C4-2B (cell line): Measurements from ENCODE around the gene YEATS4.
A peak's percentile ranks its signal among the peaks of the same experiment; 100 is the strongest.

Experiments
- H3K27ac ChIP-seq: fragments of 450-650 bp; 2 replicates; pipeline ENCODE4 v1.5.1; 2017
- ZFX ChIP-seq: fragments of 450-650 bp; IDR thresholded peaks from 2 replicates; pipeline ENCODE4 v1.6.1; 2017
- TF ChIP-seq, protein P1 (sequence below): fragments of 450-650 bp; conservative IDR thresholded peaks from 2 replicates; pipeline ENCODE4 v1.5.1; 2017; ENCODE audit warnings: mild to moderate bottlenecking

Gene YEATS4

DNA sequence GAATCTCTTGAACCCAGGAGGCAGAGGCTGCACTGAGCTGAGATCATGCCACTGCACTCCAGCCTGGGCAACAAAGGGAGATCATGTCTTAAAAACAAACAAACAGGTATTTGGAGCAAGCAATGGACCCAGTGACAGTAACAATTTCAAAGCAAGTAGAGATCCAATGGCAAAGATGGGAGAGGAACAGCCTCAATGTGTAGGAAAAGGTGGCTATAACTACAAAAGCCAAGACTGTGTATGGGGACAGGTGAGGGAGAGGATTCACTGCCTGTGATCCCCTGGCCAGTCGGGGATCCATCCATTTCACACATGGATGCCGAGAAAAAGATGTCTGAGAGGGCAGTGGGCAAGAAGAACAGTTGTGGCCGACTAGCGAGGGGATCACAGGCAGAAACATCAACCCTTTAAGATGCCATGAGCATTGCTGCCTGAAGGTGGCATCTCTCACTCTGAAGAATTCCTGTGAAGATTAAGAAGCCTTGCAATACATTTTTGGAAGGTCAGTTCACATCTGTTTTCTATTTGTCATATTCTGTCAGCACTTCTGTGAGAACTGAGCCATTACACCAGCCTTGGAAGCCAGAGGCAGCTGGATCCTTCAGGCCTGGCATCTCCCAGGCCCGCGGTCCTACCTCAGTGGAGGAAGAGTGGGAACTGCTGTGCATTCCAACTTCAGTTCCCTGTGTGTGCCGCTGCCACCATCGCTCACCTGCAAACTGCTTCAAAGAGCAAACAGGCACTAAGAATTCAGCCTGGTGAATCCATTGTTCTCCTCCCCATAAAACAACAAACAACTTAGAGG, 56.1 kb downstream of the YEATS4 start:
- no peak overlapping the region for H3K27ac ChIP-seq
- TF ChIP-seq ZFX = no peak
- TF ChIP-seq, protein P1, sequence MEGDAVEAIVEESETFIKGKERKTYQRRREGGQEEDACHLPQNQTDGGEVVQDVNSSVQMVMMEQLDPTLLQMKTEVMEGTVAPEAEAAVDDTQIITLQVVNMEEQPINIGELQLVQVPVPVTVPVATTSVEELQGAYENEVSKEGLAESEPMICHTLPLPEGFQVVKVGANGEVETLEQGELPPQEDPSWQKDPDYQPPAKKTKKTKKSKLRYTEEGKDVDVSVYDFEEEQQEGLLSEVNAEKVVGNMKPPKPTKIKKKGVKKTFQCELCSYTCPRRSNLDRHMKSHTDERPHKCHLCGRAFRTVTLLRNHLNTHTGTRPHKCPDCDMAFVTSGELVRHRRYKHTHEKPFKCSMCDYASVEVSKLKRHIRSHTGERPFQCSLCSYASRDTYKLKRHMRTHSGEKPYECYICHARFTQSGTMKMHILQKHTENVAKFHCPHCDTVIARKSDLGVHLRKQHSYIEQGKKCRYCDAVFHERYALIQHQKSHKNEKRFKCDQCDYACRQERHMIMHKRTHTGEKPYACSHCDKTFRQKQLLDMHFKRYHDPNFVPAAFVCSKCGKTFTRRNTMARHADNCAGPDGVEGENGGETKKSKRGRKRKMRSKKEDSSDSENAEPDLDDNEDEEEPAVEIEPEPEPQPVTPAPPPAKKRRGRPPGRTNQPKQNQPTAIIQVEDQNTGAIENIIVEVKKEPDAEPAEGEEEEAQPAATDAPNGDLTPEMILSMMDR = peak; percentile 77

DNA sequence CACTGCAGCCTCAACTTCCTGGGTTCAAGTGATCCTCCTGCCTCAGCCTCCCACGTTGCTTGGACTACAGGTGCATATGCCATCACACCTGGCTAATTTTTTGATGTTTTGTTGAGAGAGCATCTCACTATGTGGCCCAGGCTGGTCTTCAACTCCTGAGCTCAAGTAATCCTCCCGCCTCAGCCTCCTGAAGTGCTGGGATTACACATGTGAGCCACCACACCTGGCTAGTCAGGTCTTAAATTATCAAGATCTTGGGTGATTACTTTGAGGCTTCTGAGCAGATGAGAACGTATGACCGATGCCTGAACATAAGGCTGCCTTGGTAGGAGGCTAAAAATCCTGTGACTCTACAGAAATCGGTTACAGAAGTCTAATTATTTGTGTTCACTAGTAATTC, 57.7 kb downstream of the YEATS4 start:
- no peak overlapping the region for H3K27ac ChIP-seq
- no peak for TF ChIP-seq ZFX
- TF ChIP-seq, protein P1 = no peak

GRCh38 chr12:69417741-69418167, 58.2 kb downstream of the YEATS4 start:
- no peak overlapping the region for H3K27ac ChIP-seq
- no peak for TF ChIP-seq ZFX
- TF ChIP-seq, protein P1 = no peak

- TF ChIP-seq, protein P1 = no peak
- TF ChIP-seq ZFX = no peak
- no peak overlapping the region for H3K27ac ChIP-seq
Measured at GRCh38 chr12:69419701-69420100, 60.2 kb downstream of the YEATS4 start.

DNA sequence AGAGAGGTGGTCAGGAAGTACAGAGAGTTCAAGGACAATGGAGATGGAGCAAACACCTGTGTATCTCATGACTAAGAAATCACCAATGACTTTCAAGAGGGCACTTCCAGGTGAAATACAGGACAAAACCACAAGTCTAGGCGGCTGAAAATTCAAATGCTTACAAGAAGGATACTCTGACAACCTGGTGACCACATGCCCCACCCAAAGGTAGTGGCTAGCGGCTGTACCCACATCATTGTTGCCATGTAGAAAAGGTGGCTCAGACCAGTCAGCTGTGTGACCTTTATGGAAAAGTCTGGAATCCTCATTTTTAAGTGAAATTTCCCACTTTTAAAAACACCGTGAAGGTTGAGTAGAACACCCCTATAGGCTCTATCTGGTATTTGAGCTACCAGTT, 62.0 kb downstream of the YEATS4 start:
- no peak for TF ChIP-seq ZFX
- TF ChIP-seq, protein P1 = no peak

DNA sequence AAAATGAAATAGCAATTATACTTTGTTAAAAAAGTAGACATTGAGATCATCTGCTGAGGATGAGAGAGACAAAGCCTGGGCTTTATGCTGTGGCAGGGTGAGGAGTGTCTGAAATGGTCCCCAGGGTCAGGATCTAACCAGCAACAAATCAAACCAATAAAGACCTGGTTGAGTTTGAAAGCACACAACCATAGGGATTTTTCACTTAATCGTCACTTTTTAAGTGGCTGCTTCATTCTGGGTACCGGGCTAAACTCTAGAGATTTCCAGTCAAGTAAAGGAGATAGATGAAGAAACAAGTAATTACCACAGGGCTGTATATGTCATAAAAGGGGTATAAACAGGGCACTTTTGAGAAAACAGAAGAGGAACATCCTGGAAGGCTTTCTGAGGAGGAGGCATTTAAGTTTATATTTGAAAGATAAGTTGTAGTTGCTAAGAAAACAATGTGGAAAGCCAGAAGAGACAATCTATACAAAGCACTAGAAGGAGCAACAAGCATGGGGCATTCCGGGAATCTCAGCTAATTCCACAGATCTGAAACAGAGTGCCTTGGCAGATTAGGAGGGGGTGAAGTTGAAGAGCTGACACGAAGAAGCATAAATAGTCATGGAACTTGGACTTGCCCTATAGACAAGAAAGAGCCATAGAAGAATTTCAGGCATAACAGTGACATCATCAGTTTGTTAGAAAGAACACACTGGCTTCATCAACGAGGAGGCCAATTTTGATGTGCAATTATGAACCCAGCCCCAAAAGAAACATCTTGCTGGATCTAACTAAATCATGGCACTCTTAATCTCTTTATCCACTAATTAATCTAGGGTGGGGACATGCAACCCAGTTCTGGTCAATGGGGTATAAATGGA, 63.7 kb downstream of the YEATS4 start:
- no peak overlapping the region for H3K27ac ChIP-seq
- no peak for TF ChIP-seq ZFX
- TF ChIP-seq, protein P1 = no peak

More for the DNA sequence above, 62.0 kb downstream of the YEATS4 start:
- H3K27ac ChIP-seq = no peak overlapping the region

GRCh38 chr12:69425417-69425816, 65.9 kb downstream of the YEATS4 start:
- no peak overlapping the region for H3K27ac ChIP-seq
- TF ChIP-seq ZFX = no peak
- TF ChIP-seq, protein P1 = no peak
